Parathyroid adenoma (tissue), 2 donors: ENCODE results near the gene SFMBT2.

Experiments
- H2AFZ ChIP-seq: fragments of 300-600 bp; sonication (generic); one replicate; pipeline ENCODE4 v1.7.0; 2017; ENCODE audit warnings: antibody characterized with exemption, mild to moderate bottlenecking
- H3K27ac ChIP-seq: fragments of 300-600 bp; sonication (generic); one replicate; pipeline ENCODE4 v1.7.0; 2017
- H3K27me3 ChIP-seq: fragments of 300-600 bp; sonication (generic); one replicate; pipeline ENCODE4 v1.7.0; 2017; ENCODE audit warnings: low read length; ENCODE audit not compliant: control insufficient read depth, insufficient read depth
- H3K36me3 ChIP-seq: fragments of 300-600 bp; sonication (generic); one replicate; pipeline ENCODE4 v1.7.0; 2017; ENCODE audit warnings: low read length; ENCODE audit not compliant: control insufficient read depth, insufficient read depth
- H3K4me1 ChIP-seq: fragments of 300-600 bp; sonication (generic); one replicate; pipeline ENCODE4 v1.7.0; 2017; ENCODE audit warnings: control low read depth
- H3K4me2 ChIP-seq: fragments of 300-600 bp; sonication (generic); one replicate; pipeline ENCODE4 v1.7.0; 2017; ENCODE audit warnings: low read length
- H3K4me3 ChIP-seq: fragments of 300-600 bp; sonication (generic); one replicate; pipeline ENCODE4 v1.7.0; 2017; ENCODE audit warnings: low read depth, low read length
- H3K79me2 ChIP-seq: fragments of 300-600 bp; sonication (generic); one replicate; pipeline ENCODE4 v1.7.0; 2017; ENCODE audit warnings: control low read depth
- H3K9ac ChIP-seq: fragments of 300-600 bp; sonication (generic); one replicate; pipeline ENCODE4 v1.7.0; 2017; ENCODE audit warnings: mild to moderate bottlenecking
- H3K9me3 ChIP-seq: fragments of 300-600 bp; sonication (generic); one replicate; pipeline ENCODE4 v1.7.0; 2017; ENCODE audit warnings: low read length; ENCODE audit not compliant: control insufficient read depth
- TF ChIP-seq, protein P1 (sequence below): fragments of 300-600 bp; sonication (generic); IDR thresholded peaks from one replicate; pipeline ENCODE4 v1.7.0; 2017; ENCODE audit warnings: antibody characterized with exemption, mild to moderate bottlenecking
- donor health status: primary hyperparathyroidism.

Gene SFMBT2

DNA sequence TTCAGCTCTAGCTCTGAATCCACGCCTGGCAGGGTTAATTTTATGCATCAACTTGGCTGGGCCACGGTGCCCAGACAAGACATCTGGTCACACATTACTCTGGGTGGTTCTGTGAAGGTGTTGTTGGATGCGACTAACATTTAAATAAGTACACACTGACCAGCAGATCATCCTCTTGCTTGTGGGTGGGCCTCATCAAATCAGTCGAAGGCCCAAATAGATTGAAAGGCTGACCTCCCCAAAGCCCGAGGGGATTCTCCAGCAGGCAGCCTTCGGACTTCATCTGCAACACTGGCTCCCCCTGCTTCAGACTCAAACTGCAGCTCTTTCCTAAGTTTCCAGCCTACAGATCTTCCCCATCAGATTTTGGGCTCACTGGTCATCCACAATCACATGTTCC, 53.6 kb downstream of the SFMBT2 start:
- H3K9ac ChIP-seq, result no peak overlapping the region
- no peaks in the 10 kb centered on the region for H3K27me3 ChIP-seq
- TF ChIP-seq, protein P1, sequence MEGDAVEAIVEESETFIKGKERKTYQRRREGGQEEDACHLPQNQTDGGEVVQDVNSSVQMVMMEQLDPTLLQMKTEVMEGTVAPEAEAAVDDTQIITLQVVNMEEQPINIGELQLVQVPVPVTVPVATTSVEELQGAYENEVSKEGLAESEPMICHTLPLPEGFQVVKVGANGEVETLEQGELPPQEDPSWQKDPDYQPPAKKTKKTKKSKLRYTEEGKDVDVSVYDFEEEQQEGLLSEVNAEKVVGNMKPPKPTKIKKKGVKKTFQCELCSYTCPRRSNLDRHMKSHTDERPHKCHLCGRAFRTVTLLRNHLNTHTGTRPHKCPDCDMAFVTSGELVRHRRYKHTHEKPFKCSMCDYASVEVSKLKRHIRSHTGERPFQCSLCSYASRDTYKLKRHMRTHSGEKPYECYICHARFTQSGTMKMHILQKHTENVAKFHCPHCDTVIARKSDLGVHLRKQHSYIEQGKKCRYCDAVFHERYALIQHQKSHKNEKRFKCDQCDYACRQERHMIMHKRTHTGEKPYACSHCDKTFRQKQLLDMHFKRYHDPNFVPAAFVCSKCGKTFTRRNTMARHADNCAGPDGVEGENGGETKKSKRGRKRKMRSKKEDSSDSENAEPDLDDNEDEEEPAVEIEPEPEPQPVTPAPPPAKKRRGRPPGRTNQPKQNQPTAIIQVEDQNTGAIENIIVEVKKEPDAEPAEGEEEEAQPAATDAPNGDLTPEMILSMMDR, result no peak
- H3K4me2 ChIP-seq, result no peak overlapping the region
- no peaks in the 10 kb centered on the region for H3K4me1 ChIP-seq
- peaks cover 12% of the 10 kb centered on the region for H3K79me2 ChIP-seq
- H2AFZ ChIP-seq, result no peak overlapping the region
- H3K27ac ChIP-seq, result no peak overlapping the region
- H3K4me3 ChIP-seq, result no peak overlapping the region
- no peaks in the 10 kb centered on the region for H3K36me3 ChIP-seq
- no peaks in the 10 kb centered on the region for H3K9me3 ChIP-seq

DNA sequence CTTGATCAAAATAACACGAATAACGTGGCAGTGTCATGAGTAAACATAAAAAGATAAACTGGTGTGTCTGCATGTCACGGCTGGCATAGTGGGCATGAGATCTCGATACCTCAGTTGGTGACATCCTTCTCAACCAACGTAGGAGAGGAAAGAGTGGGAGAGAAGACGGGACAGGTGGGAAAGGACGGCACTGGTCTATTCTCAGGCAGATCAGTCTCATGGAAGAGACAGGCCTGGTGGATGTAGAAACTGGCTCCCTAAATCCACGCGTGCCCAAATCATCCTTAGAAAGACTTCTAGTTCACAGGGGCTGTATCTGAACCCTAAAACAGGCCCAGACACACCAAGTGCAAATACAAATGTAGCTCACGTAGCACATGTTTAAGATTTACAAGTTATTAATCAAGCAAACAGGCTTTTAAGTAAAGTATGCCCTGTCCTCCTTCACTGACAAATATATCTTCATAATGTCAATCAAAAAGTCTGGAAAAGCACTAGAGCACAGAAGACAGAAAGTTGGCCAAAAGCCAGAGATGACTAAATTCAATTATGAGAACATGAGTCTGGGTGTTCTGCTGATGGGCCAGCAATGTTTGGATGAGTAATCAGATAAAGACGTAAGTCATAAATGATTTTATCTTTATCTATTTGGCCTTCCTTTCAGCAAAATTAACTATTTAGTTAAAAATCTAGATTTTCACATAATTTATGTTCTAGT, 56.3 kb downstream of the SFMBT2 start:
- TF ChIP-seq, protein P1, result no peak
- Histone ChIP-seq H3K4me3 (no peak overlapping the region), H3K27ac (no peak overlapping the region), H3K79me2 (peaks cover 16% of the 10 kb centered on the region), H3K9ac (no peak overlapping the region), H3K9me3 (no peaks in the 10 kb centered on the region), H3K4me1 (no peaks in the 10 kb centered on the region), H3K4me2 (no peak overlapping the region), H3K36me3 (no peaks in the 10 kb centered on the region), H2AFZ (no peak overlapping the region), H3K27me3 (no peaks in the 10 kb centered on the region)

DNA sequence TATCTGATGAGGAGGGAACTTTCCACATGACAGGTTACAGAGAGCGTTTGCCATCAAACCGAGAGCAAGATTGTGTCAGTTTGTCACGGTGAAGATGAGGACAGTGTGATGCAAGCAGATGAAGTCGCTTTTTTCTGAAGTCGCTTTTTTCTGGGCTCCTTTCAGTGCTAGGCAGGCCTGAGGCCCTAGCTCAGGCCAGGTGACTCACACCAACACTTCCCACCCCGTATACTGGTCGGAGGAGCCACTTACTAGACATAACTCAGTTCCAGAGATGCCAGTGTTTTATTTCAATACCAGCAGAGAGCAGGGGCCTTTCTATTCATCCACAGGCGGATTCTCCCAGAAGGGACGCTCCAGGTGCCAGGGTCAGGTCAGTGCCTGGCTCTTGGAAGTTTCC, 58.9 kb downstream of the SFMBT2 start:
- Histone ChIP-seq H3K9me3 (no peaks in the 10 kb centered on the region), H3K27ac (no peak overlapping the region), H3K4me2 (no peak overlapping the region), H3K4me1 (no peaks in the 10 kb centered on the region), H3K27me3 (no peaks in the 10 kb centered on the region), H3K36me3 (no peaks in the 10 kb centered on the region), H3K79me2 (peaks cover 6% of the 10 kb centered on the region), H3K4me3 (no peak overlapping the region), H2AFZ (no peak overlapping the region), H3K9ac (no peak overlapping the region)
- TF ChIP-seq, protein P1, result no peak

DNA sequence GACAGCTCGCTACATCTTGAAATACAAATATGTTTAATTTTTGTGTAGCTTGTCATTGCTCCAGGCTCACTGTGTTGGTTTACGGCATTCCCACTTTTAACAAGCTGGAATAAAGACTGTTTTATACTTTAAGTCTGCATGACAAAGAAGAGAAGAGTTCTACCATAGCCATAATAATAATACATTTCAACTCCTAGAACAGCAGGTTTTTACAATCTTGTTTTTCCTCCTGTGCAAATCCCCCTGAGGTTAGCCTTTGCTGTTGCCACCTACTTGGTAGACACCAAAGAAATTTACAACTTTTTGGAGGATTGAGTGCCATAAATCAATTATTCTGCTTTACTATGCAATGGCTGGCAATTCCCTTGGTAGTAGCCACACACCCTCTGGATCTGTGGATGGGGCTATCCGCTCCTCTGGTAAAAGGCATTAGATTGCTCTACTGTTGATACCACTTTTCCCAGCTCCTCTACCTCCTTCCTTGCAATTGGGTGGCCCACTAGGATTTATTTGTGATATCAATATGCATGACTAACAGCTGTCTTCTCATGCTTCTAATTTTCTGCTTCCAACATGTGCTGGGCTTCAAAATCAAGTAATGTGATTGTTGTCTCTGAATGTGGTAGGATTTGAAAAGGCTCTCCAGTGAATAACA, 60.2 kb downstream of the SFMBT2 start:
- H3K9ac ChIP-seq, result no peak overlapping the region
- peaks cover 3% of the 10 kb centered on the region for H3K79me2 ChIP-seq
- no peaks in the 10 kb centered on the region for H3K4me1 ChIP-seq
- no peaks in the 10 kb centered on the region for H3K9me3 ChIP-seq
- no peak overlapping the region for H2AFZ ChIP-seq
- no peak overlapping the region for H3K4me3 ChIP-seq
- H3K27ac ChIP-seq, result no peak overlapping the region
- no peaks in the 10 kb centered on the region for H3K27me3 ChIP-seq
- no peak overlapping the region for H3K4me2 ChIP-seq
- TF ChIP-seq, protein P1, result no peak
- H3K36me3 ChIP-seq, result no peaks in the 10 kb centered on the region
